K562 (cell line): Measurements from ENCODE around the gene JMJD1C. TPM values are rescaled to one million over a fixed set of nuclear protein-coding genes. Genes with fewer than 3 reads are reported as not detected.

ENCODE experiments used
- ADNP ChIP-seq: fragments of 200-800 bp; sonication (Bioruptor generic); IDR thresholded peaks from 2 replicates; pipeline ENCODE4 v1.6.1; 2016; ENCODE audit warnings: missing genetic modification characterization, missing compliant biosample characterization
- BRF1 ChIP-seq: IDR thresholded peaks from 3 replicates; pipeline ENCODE4 v1.6.1; 2011; ENCODE audit warnings: borderline replicate concordance, mild to moderate bottlenecking; ENCODE audit not compliant: insufficient read length; ENCODE audit errors: extremely low read depth
- FOXK1 ChIP-seq: sonication (generic); formaldehyde crosslinking; IDR thresholded peaks from 2 replicates; pipeline ENCODE4 v1.8.0; 2022; ENCODE audit warnings: missing genetic modification reagents, mild to moderate bottlenecking, borderline replicate concordance
- GABPA ChIP-seq: fragments of 200-800 bp; sonication (Bioruptor generic); conservative IDR thresholded peaks from 2 replicates; pipeline ENCODE4 v1.6.1; 2016; ENCODE audit warnings: low read depth, missing genetic modification characterization, missing compliant biosample characterization
- MEF2A ChIP-seq: IDR thresholded peaks from 2 replicates; pipeline ENCODE4 v1.6.1; 2011; ENCODE audit warnings: low read depth, mild to moderate bottlenecking, low read length, moderate library complexity; ENCODE audit not compliant: control insufficient read depth
- MTA3 ChIP-seq: fragments of 450-650 bp; formaldehyde crosslinking; IDR thresholded peaks from 2 replicates; pipeline ENCODE4 v1.6.1; 2017; ENCODE audit warnings: mild to moderate bottlenecking, borderline replicate concordance
- RAD21 ChIP-seq, 2 experiments: fragments of 250-450 bp in 1 of 2; fragments of 450-650 bp in 1 of 2; sonication (Bioruptor Pico) in 1 of 2; formaldehyde crosslinking in 1 of 2; IDR thresholded peaks in 1 of 2; conservative IDR thresholded peaks in 1 of 2; 2 replicates each; pipeline versions ENCODE4 v1.4.0 to v1.8.0; 2020 to 2022; ENCODE audit warnings: mild to moderate bottlenecking in 2 of 2, moderate library complexity in 1 of 2
- ZNF232 ChIP-seq: sonication (generic); formaldehyde crosslinking; IDR thresholded peaks from 2 replicates; pipeline ENCODE4 v1.8.0; 2022; ENCODE audit warnings: mild to moderate bottlenecking, missing genetic modification reagents
- ZNF717 ChIP-seq: fragments of 250-450 bp; sonication (Bioruptor Pico); IDR thresholded peaks from 2 replicates; pipeline ENCODE4 v1.5.0; 2021
- ZNF764 ChIP-seq: fragments of 250-450 bp; sonication (Bioruptor Pico); IDR thresholded peaks from 2 replicates; pipeline ENCODE4 v1.4.0; 2020; ENCODE audit warnings: low read depth, mild to moderate bottlenecking, moderate library complexity
- polyA plus RNA-seq, 8 experiments: library from polyadenylated mRNA; depleted of rRNA in 4 of 8; stranded (reverse) in 5 of 8; unstranded in 3 of 8; fragments of >200 nt; fragmentation: Nextera tagmentation in 2 of 8; fragmentation: Illumina TruSeq in 1 of 8; extraction: Ambion mirVana in 2 of 8; extraction: Trizol in 1 of 8; gene quantifications; 2 replicates each; pipeline versions ENCODE4 v1.2.1 to v1.2.3, GENCODE V29; 2011 to 2014; ENCODE audit warnings: inconsistent platforms in 1 of 8, missing spikeins in 1 of 8
- total RNA-seq, 7 experiments: library from RNA; depleted of rRNA in 6 of 7; stranded (reverse); fragments of >200 nt in 6 of 7; fragmentation: Illumina TruSeq in 2 of 7; extraction: Trizol in 2 of 7; gene quantifications; 2 replicates each; pipeline versions ENCODE4 v1.2.1 to v1.2.3, GENCODE V29; 2011 to 2021; ENCODE audit warnings: low replicate concordance in 1 of 7
- TF ChIP-seq, protein P1 (sequence below): fragments of 150-350 bp; conservative IDR thresholded peaks from 2 replicates; pipeline ENCODE4 v1.6.1; 2014; ENCODE audit warnings: low read length
- TF ChIP-seq, protein P2 (sequence below): fragments of 450-650 bp; IDR thresholded peaks from 2 replicates; pipeline ENCODE4 v1.6.1; 2018; ENCODE audit not compliant: partially characterized antibody
- TF ChIP-seq, protein P3 (sequence below), 3 experiments: fragments of 200-800 bp in 1 of 3; fragments of 250-450 bp in 1 of 3; fragments of 450-650 bp in 1 of 3; sonication (Bioruptor Pico) in 1 of 3; sonication (Bioruptor generic) in 1 of 3; formaldehyde crosslinking in 1 of 3; IDR thresholded peaks; 2 replicates each; pipeline versions ENCODE4 v1.6.1 to v1.8.0; 2016 to 2022; ENCODE audit warnings: mild to moderate bottlenecking in 2 of 3, missing genetic modification characterization in 2 of 3, missing compliant biosample characterization in 1 of 3, moderate library complexity in 1 of 3
- TF ChIP-seq, protein P4 (sequence below), 2 experiments: IDR thresholded peaks; 2 replicates each; pipeline ENCODE4 v1.6.1; 2011; ENCODE audit warnings: borderline replicate concordance in 1 of 2, control low read depth in 1 of 2, low read depth in 1 of 2, low read length in 1 of 2, mild to moderate bottlenecking in 1 of 2, mixed read lengths in 1 of 2, moderate library complexity in 1 of 2; ENCODE audit not compliant: insufficient read depth in 1 of 2, insufficient read length in 1 of 2, poor library complexity in 1 of 2, severe bottlenecking in 1 of 2; ENCODE audit errors: extremely low read depth in 1 of 2

JMJD1C gene
- total and polyA plus RNA-seq, 9 of the 15 experiments (the other 6 are each of a cell fraction or from before 2014, with no cell fraction given): 25.3 to 68.0 (median 47.2) TPM

DNA sequence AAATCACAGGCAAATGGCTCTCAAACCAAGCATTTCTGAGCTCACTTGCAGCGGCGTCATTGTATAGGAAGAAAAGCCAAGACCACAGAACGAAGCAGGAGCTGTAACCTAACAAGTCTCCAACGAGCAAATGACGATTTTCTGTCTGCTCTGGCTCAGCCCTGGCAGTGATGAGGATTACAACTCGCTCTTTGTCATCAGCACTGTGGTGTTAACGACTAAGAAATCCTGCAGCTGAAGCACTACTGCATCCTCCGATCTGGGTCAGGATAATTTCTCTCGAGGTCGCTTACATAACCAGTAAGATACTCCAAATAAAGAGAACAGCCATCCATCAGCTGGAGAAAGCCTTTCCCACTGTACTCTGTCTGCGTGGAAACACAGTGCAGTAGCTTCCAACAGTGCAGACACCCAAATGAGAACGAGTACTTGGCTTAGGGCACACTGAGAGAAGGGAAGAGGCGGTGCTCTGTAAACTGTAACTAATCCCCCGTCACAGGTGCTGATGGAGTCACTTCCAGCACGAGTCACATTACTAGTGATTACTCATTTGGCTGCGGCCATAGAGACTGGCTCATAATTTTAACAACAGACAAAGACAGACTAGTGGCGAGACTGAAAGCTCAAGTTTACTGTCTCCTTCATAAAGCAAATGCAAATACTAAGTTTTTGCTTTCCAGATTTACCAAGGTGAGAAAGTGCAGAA is 196.8 kb downstream of the JMJD1C start (continued):
- TF ChIP-seq, protein P1, sequence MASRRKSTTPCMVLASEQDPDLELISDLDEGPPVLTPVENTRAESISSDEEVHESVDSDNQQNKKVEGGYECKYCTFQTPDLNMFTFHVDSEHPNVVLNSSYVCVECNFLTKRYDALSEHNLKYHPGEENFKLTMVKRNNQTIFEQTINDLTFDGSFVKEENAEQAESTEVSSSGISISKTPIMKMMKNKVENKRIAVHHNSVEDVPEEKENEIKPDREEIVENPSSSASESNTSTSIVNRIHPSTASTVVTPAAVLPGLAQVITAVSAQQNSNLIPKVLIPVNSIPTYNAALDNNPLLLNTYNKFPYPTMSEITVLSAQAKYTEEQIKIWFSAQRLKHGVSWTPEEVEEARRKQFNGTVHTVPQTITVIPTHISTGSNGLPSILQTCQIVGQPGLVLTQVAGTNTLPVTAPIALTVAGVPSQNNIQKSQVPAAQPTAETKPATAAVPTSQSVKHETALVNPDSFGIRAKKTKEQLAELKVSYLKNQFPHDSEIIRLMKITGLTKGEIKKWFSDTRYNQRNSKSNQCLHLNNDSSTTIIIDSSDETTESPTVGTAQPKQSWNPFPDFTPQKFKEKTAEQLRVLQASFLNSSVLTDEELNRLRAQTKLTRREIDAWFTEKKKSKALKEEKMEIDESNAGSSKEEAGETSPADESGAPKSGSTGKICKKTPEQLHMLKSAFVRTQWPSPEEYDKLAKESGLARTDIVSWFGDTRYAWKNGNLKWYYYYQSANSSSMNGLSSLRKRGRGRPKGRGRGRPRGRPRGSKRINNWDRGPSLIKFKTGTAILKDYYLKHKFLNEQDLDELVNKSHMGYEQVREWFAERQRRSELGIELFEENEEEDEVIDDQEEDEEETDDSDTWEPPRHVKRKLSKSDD: no peak
- TF ChIP-seq, protein P2, sequence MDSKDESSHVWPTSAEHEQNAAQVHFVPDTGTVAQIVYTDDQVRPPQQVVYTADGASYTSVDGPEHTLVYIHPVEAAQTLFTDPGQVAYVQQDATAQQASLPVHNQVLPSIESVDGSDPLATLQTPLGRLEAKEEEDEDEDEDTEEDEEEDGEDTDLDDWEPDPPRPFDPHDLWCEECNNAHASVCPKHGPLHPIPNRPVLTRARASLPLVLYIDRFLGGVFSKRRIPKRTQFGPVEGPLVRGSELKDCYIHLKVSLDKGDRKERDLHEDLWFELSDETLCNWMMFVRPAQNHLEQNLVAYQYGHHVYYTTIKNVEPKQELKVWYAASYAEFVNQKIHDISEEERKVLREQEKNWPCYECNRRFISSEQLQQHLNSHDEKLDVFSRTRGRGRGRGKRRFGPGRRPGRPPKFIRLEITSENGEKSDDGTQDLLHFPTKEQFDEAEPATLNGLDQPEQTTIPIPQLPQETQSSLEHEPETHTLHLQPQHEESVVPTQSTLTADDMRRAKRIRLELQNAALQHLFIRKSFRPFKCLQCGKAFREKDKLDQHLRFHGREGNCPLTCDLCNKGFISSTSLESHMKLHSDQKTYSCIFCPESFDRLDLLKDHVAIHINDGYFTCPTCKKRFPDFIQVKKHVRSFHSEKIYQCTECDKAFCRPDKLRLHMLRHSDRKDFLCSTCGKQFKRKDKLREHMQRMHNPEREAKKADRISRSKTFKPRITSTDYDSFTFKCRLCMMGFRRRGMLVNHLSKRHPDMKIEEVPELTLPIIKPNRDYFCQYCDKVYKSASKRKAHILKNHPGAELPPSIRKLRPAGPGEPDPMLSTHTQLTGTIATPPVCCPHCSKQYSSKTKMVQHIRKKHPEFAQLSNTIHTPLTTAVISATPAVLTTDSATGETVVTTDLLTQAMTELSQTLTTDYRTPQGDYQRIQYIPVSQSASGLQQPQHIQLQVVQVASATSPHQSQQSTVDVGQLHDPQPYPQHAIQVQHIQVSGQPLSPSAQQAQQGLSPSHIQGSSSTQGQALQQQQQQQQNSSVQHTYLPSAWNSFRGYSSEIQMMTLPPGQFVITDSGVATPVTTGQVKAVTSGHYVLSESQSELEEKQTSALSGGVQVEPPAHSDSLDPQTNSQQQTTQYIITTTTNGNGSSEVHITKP: no peak
- TF ChIP-seq, protein P3, sequence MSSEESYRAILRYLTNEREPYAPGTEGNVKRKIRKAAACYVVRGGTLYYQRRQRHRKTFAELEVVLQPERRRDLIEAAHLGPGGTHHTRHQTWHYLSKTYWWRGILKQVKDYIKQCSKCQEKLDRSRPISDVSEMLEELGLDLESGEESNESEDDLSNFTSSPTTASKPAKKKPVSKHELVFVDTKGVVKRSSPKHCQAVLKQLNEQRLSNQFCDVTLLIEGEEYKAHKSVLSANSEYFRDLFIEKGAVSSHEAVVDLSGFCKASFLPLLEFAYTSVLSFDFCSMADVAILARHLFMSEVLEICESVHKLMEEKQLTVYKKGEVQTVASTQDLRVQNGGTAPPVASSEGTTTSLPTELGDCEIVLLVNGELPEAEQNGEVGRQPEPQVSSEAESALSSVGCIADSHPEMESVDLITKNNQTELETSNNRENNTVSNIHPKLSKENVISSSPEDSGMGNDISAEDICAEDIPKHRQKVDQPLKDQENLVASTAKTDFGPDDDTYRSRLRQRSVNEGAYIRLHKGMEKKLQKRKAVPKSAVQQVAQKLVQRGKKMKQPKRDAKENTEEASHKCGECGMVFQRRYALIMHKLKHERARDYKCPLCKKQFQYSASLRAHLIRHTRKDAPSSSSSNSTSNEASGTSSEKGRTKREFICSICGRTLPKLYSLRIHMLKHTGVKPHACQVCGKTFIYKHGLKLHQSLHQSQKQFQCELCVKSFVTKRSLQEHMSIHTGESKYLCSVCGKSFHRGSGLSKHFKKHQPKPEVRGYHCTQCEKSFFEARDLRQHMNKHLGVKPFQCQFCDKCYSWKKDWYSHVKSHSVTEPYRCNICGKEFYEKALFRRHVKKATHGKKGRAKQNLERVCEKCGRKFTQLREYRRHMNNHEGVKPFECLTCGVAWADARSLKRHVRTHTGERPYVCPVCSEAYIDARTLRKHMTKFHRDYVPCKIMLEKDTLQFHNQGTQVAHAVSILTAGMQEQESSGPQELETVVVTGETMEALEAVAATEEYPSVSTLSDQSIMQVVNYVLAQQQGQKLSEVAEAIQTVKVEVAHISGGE (CRISPR knock-in tag; IDR thresholded peaks at IDR 0.05): no peak
- TF ChIP-seq, protein P4, sequence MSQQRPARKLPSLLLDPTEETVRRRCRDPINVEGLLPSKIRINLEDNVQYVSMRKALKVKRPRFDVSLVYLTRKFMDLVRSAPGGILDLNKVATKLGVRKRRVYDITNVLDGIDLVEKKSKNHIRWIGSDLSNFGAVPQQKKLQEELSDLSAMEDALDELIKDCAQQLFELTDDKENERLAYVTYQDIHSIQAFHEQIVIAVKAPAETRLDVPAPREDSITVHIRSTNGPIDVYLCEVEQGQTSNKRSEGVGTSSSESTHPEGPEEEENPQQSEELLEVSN (IDR thresholded peaks at IDR 0.05; ENCODE audit: borderline replicate concordance in 1 of 2, extremely low read depth in 1 of 2, insufficient read depth in 1 of 2, insufficient read length in 1 of 2, low read depth in 1 of 2, low read length in 1 of 2, poor library complexity in 1 of 2, severe bottlenecking in 1 of 2): peak in 1 of 2 experiments; percentile 32
- TF ChIP-seq GABPA (tag) (peak; percentile 77), BRF1 (no peak), MTA3 (peak; percentile 98), MEF2A (peak; percentile 65; the same call in 1 of the 2 replicates), ZNF764 (CRISPR knock-in tag) (no peak), ZNF232 (CRISPR knock-in tag) (no peak), ADNP (tag) (no peak), FOXK1 (CRISPR knock-in tag) (peak; percentile 70; the same call in 1 of the 2 replicates), ZNF717 (CRISPR knock-in tag) (no peak), RAD21 (CRISPR knock-in tag; conservative IDR thresholded peaks at IDR 0.05 in 1 of 2, IDR thresholded peaks at IDR 0.05 in 1 of 2) (0 out of 4 replicates have a peak, but pooled peaks of 1 of the 2 experiments have one; percentile 18)
